OCI-LY7 (cell line): ENCODE data around the gene SREK1IP1.

Experiments
- EZH2phosphoT487 ChIP-seq: fragments of 200-600 bp; sonication (generic); IDR thresholded peaks from 2 replicates; pipeline ENCODE4 v1.6.1; 2018; ENCODE audit warnings: low read depth, borderline replicate concordance, mild to moderate bottlenecking, mixed run types, antibody characterized with exemption, low read length, moderate library complexity, mixed read lengths
- TF ChIP-seq, protein P1 (sequence below): fragments of 200-600 bp; sonication (generic); conservative IDR thresholded peaks from 2 replicates; pipeline ENCODE4 v1.5.1; 2014; ENCODE audit warnings: mild to moderate bottlenecking, antibody characterized with exemption, low read length, moderate library complexity, mixed read lengths

DNA sequence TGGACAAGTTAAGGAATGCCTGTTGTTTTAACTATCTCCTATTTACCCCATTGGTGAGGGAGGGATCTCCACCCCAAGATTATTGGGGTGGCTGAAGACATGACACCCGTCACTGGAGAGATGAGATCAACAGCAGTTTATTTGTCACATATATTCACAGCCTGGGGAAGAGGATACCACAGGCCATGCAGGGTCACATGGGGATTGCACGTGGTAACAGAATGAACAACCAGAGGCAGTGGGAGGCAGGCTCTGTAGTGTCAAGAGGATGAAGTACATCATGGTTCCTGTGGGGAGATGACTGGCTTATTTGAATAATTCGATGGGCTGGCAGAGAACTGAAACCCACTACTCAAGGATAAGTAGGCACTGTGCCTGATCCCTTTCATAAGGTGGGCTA is 96.8 kb downstream of the SREK1IP1 start:
- TF ChIP-seq, protein P1, sequence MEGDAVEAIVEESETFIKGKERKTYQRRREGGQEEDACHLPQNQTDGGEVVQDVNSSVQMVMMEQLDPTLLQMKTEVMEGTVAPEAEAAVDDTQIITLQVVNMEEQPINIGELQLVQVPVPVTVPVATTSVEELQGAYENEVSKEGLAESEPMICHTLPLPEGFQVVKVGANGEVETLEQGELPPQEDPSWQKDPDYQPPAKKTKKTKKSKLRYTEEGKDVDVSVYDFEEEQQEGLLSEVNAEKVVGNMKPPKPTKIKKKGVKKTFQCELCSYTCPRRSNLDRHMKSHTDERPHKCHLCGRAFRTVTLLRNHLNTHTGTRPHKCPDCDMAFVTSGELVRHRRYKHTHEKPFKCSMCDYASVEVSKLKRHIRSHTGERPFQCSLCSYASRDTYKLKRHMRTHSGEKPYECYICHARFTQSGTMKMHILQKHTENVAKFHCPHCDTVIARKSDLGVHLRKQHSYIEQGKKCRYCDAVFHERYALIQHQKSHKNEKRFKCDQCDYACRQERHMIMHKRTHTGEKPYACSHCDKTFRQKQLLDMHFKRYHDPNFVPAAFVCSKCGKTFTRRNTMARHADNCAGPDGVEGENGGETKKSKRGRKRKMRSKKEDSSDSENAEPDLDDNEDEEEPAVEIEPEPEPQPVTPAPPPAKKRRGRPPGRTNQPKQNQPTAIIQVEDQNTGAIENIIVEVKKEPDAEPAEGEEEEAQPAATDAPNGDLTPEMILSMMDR, result no peak
- no peak for TF ChIP-seq EZH2phosphoT487
